A673 (cell line): Measurements from ENCODE around the gene SIVA1. TPM values are rescaled to one million over a fixed set of nuclear protein-coding genes. Genes with fewer than 3 reads are reported as not detected.

ENCODE experiments used
- BruUV-seq: library from RNA; stranded (reverse); fragments of 400-500 nt; replicated peaks from 2 replicates; lab custom pipeline; 2021; lab: Mats Ljungman, UMichigan
- CTCF ChIA-PET: fragments of 300-600 bp; sonication (Branson Sonifier 250); formaldehyde crosslinking; loops from one replicate; lab custom pipeline; 2022; ENCODE audit warnings: antibody characterized with exemption; lab: Charles Lee
- POLR2A ChIA-PET: fragments of 300-600 bp; sonication (Branson Sonifier 250); formaldehyde crosslinking; loops from one replicate; lab custom pipeline; 2022; ENCODE audit warnings: antibody characterized with exemption; ENCODE audit not compliant: low non-redundant PET; lab: Charles Lee
- DNase-seq: peaks from one replicate; pipeline ENCODE4 v3.0.0-alpha.2; 2015; ENCODE audit warnings: low spot score
- H3K27ac ChIP-seq: fragments of 200-600 bp; sonication (generic); 2 replicates; pipeline ENCODE4 v1.5.1; 2016; ENCODE audit warnings: mixed run types, low read depth, mild to moderate bottlenecking, mixed read lengths, antibody characterized with exemption, low read length; ENCODE audit not compliant: poor library complexity, severe bottlenecking
- H3K27me3 ChIP-seq: fragments of 200-600 bp; sonication (generic); replicated peaks from 2 replicates; pipeline ENCODE4 v1.6.1; 2017; ENCODE audit warnings: mixed run types, low read depth, mild to moderate bottlenecking, mixed read lengths, antibody characterized with exemption, low read length; ENCODE audit not compliant: insufficient read depth, poor library complexity
- H3K36me3 ChIP-seq: fragments of 200-600 bp; sonication (generic); 2 replicates; pipeline ENCODE4 v1.6.1; 2016; ENCODE audit warnings: mixed run types, mild to moderate bottlenecking, mixed read lengths, antibody characterized with exemption, low read length; ENCODE audit not compliant: insufficient read depth, poor library complexity, severe bottlenecking
- H3K4me1 ChIP-seq: fragments of 200-600 bp; sonication (generic); 2 replicates; pipeline ENCODE4 v1.6.1; 2017; ENCODE audit warnings: mixed run types, mild to moderate bottlenecking, mixed read lengths, antibody characterized with exemption, low read length; ENCODE audit not compliant: insufficient read depth, poor library complexity, severe bottlenecking
- H3K4me3 ChIP-seq: fragments of 200-600 bp; sonication (generic); 2 replicates; pipeline ENCODE4 v1.5.1; 2016; ENCODE audit warnings: low read depth, mixed run types, mild to moderate bottlenecking, mixed read lengths, low read length; ENCODE audit not compliant: poor library complexity, severe bottlenecking
- H3K9me3 ChIP-seq: fragments of 200-600 bp; sonication (generic); 2 replicates; pipeline ENCODE4 v1.6.1; 2016; ENCODE audit warnings: mixed run types, low read depth, mild to moderate bottlenecking, mixed read lengths, antibody characterized with exemption, low read length; ENCODE audit not compliant: poor library complexity, severe bottlenecking
- CTCF ChIP-seq: fragments of 300-800, 200-600 bp; sonication (generic); conservative IDR thresholded peaks from 2 replicates; pipeline ENCODE4 v1.5.1; 2017; ENCODE audit warnings: low read depth, mild to moderate bottlenecking, antibody characterized with exemption, low read length, moderate library complexity, mixed read lengths
- EZH2 ChIP-seq: fragments of 200-600 bp; sonication (generic); IDR thresholded peaks from 2 replicates; pipeline ENCODE4 v1.6.1; 2017; ENCODE audit warnings: borderline replicate concordance, low read depth, mild to moderate bottlenecking, mixed read lengths, antibody characterized with exemption, low read length; ENCODE audit not compliant: poor library complexity, severe bottlenecking
- intact Hi-C: fragments of 100-400 bp; cut with micrococcal nuclease; formaldehyde crosslinking; loops from one replicate; pipeline ENCODE4 v1.10.0; 2022; ENCODE audit not compliant: unreplicated experiment
- total RNA-seq: library from RNA; stranded (reverse); gene quantifications from 2 replicates; pipeline ENCODE4 v1.2.3, GENCODE V29; 2021

The SIVA1 gene
- total RNA-seq, 1 experiment from 2014 or later: 79.6 TPM

- Histone ChIP-seq H3K27me3 (no peaks in the 10 kb centered on the region), H3K4me3 (no peak overlapping the region), H3K9me3 (no peaks in the 10 kb centered on the region), H3K4me1 (no peaks in the 10 kb centered on the region), H3K36me3 (no peaks in the 10 kb centered on the region), H3K27ac (no peak overlapping the region)
- no TSS peak for BruUV-seq
- no peak for TF ChIP-seq CTCF
- TF ChIP-seq EZH2: no peak
- intact Hi-C loops: no loop called here
- POLR2A ChIA-PET: no interaction called here
- CTCF ChIA-PET: no interaction called here
- DNase-seq: no peak
Measured at GRCh38 chr14:104734601-104734990, 18.4 kb upstream of the SIVA1 start.

GRCh38 chr14:104734991-104735779, 17.8 kb upstream of the SIVA1 start:
- Histone ChIP-seq H3K27me3 (no peaks in the 10 kb centered on the region), H3K36me3 (no peaks in the 10 kb centered on the region), H3K9me3 (no peaks in the 10 kb centered on the region), H3K27ac (no peak overlapping the region), H3K4me1 (no peaks in the 10 kb centered on the region), H3K4me3 (no peak overlapping the region)
- BruUV-seq: no TSS peak
- POLR2A ChIA-PET: no interaction called here
- intact Hi-C loops: no loop called here
- no peak for TF ChIP-seq EZH2
- TF ChIP-seq CTCF: no peak
- no peak for DNase-seq
- CTCF ChIA-PET: no interaction called here

GRCh38 chr14:104735830-104736642, 16.9 kb upstream of the SIVA1 start:
- BruUV-seq: no TSS peak
- no peak overlapping the region for H3K27ac ChIP-seq
- TF ChIP-seq CTCF (no peak), EZH2 (no peak)
- H3K4me3 ChIP-seq: no peak overlapping the region
- no peaks in the 10 kb centered on the region for H3K27me3 ChIP-seq
- no peaks in the 10 kb centered on the region for H3K36me3 ChIP-seq
- no peak for DNase-seq
- ChIA-PET CTCF (no interaction called here), POLR2A (no interaction called here)
- H3K4me1 ChIP-seq: no peaks in the 10 kb centered on the region
- intact Hi-C loops: no loop called here
- no peaks in the 10 kb centered on the region for H3K9me3 ChIP-seq
